ENCODE data around the gene SNRPB2. TPM values are rescaled to one million over a fixed set of nuclear protein-coding genes. Genes with fewer than 3 reads are reported as not detected.

SNRPB2 gene
- total and polyA plus RNA-seq, 9 of the 15 experiments (the other 6 are each of a cell fraction or from before 2014, with no cell fraction given) = 40.0 to 131 (median 89.4) TPM

DNA sequence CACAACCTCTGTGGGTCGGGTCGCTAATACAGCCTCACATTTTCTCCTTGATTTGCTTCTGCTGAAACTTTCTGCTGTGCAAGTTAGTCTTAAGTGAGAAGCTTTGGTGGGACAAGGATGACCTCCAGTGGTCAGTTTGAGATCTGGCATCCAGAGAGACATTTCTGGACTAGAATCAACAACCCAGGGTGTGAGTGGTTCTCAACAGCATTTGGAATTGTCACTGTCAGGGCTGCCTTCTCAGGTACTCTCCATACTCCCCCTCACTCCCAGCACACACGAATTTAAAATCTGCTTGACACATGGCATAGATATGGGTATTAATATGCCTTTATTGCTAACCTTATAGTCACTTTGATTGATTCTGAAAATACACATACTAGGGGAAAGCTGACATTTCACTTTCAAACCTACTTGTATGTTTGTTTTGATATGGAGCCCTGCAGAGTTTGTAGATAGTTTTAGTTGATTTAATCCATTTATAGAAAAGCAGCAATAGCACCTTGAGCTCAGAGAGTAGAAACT is 31.5 kb downstream of the SNRPB2 start:
- no TSS peak for BruUV-seq (replicated peaks)
- 0% methylated on average over 3 of the region's 3 CpGs for WGBS (ENCODE audit: insufficient coverage, low coverage, missing lambda C conversion rate)
- peak; percentile 37 to 61 (median 50) for DNase-seq (ENCODE audit: extremely low read depth in 1 of 4, low spot score in 3 of 4)
- ATAC-seq = peak; percentile 85
- H3K9me3 ChIP-seq (replicated peaks; ENCODE audit: control insufficient read depth, insufficient read depth, low read depth, low read length) = no peaks in the 10 kb centered on the region
- no peak overlapping the region for H3K4me3 ChIP-seq
- peak; percentile 74 for FAIRE-seq
- ChIA-PET POLR2A (no interaction called here), CTCF (ENCODE audit: low intra/inter-chr PET ratio) (interaction anchor here (1.3 kb wide), 1 partner anchor 243 kb away, joined by 3 read pairs; no protein-coding TSS in a partner anchor)
- in situ Hi-C loops (cut with MboI) = loop anchor here (25.0 kb wide), 1 partner anchor 1049 kb away; no protein-coding TSS in a partner anchor
- no peaks in the 10 kb centered on the region for H3K27me3 ChIP-seq (ENCODE audit: control insufficient read depth in 2 of 2, insufficient read depth in 2 of 2, low read length in 2 of 2)
- H3K79me2 ChIP-seq (ENCODE audit: control insufficient read depth, insufficient read depth, low read length) = no peaks in the 10 kb centered on the region
- intact Hi-C loops (cut with micrococcal nuclease) = loop anchor here (2.0 kb wide), 1 partner anchor 61 kb away; no protein-coding TSS in a partner anchor
- H3K9ac ChIP-seq (ENCODE audit: insufficient read depth in 1 of 2, low read depth in 2 of 2, low read length in 2 of 2) = no peak overlapping the region
- no peaks in the 10 kb centered on the region for H3K4me1 ChIP-seq (replicated peaks in 1 of 2; ENCODE audit: control insufficient read depth in 2 of 2, insufficient read depth in 2 of 2, low read length in 2 of 2)
- no peaks in the 10 kb centered on the region for H4K20me1 ChIP-seq (replicated peaks; ENCODE audit: control insufficient read depth, insufficient read depth, low read length)
- no peak overlapping the region for H2AFZ ChIP-seq (ENCODE audit: low read depth, low read length)
- no peak overlapping the region for H3K4me2 ChIP-seq (ENCODE audit: insufficient read depth, low read length)
- H3K9me1 ChIP-seq (ENCODE audit: control insufficient read depth, insufficient read depth, low read length) = no peaks in the 10 kb centered on the region
- no peak overlapping the region for H3K27ac ChIP-seq (ENCODE audit: extremely low read depth, low read depth, low read length)
- H3K36me3 ChIP-seq (ENCODE audit: control insufficient read depth, insufficient read depth, low read length) = no peaks in the 10 kb centered on the region
- TF ChIP-seq ARHGAP35 (IDR thresholded peaks at IDR 0.05; ENCODE audit: partially characterized antibody) = no peak
- TF ChIP-seq BHLHE40 (IDR thresholded peaks at IDR 0.05; ENCODE audit: low read length) = no peak
- no peak for TF ChIP-seq FOXK1 (CRISPR knock-in tag; IDR thresholded peaks at IDR 0.05; ENCODE audit: borderline replicate concordance)
- 0 out of 2 replicates have a peak, but pooled peaks have one; percentile 20 for TF ChIP-seq SMC3 (conservative IDR thresholded peaks at IDR 0.05; ENCODE audit: insufficient read depth, low read depth, low read length)
- TF ChIP-seq, protein P1, sequence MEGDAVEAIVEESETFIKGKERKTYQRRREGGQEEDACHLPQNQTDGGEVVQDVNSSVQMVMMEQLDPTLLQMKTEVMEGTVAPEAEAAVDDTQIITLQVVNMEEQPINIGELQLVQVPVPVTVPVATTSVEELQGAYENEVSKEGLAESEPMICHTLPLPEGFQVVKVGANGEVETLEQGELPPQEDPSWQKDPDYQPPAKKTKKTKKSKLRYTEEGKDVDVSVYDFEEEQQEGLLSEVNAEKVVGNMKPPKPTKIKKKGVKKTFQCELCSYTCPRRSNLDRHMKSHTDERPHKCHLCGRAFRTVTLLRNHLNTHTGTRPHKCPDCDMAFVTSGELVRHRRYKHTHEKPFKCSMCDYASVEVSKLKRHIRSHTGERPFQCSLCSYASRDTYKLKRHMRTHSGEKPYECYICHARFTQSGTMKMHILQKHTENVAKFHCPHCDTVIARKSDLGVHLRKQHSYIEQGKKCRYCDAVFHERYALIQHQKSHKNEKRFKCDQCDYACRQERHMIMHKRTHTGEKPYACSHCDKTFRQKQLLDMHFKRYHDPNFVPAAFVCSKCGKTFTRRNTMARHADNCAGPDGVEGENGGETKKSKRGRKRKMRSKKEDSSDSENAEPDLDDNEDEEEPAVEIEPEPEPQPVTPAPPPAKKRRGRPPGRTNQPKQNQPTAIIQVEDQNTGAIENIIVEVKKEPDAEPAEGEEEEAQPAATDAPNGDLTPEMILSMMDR (IDR thresholded peaks at IDR 0.05 in 2 of 3, conservative IDR thresholded peaks at IDR 0.05 in 1 of 3; ENCODE audit: insufficient read depth in 2 of 3, low read depth in 1 of 3, low read length in 3 of 3) = peak; percentile 55 to 65 (median 58)
- no peak for TF ChIP-seq ZC3H11A (IDR thresholded peaks at IDR 0.05; ENCODE audit: low read depth, low read length)
- TF ChIP-seq, protein P2, sequence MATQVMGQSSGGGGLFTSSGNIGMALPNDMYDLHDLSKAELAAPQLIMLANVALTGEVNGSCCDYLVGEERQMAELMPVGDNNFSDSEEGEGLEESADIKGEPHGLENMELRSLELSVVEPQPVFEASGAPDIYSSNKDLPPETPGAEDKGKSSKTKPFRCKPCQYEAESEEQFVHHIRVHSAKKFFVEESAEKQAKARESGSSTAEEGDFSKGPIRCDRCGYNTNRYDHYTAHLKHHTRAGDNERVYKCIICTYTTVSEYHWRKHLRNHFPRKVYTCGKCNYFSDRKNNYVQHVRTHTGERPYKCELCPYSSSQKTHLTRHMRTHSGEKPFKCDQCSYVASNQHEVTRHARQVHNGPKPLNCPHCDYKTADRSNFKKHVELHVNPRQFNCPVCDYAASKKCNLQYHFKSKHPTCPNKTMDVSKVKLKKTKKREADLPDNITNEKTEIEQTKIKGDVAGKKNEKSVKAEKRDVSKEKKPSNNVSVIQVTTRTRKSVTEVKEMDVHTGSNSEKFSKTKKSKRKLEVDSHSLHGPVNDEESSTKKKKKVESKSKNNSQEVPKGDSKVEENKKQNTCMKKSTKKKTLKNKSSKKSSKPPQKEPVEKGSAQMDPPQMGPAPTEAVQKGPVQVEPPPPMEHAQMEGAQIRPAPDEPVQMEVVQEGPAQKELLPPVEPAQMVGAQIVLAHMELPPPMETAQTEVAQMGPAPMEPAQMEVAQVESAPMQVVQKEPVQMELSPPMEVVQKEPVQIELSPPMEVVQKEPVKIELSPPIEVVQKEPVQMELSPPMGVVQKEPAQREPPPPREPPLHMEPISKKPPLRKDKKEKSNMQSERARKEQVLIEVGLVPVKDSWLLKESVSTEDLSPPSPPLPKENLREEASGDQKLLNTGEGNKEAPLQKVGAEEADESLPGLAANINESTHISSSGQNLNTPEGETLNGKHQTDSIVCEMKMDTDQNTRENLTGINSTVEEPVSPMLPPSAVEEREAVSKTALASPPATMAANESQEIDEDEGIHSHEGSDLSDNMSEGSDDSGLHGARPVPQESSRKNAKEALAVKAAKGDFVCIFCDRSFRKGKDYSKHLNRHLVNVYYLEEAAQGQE (IDR thresholded peaks at IDR 0.05; ENCODE audit: borderline replicate concordance) = peak; percentile 55; the same call in 1 of the 2 replicates
- TF ChIP-seq, protein P2 (CRISPR knock-in tag; IDR thresholded peaks at IDR 0.05; ENCODE audit: low read depth) = no peak
- TF ChIP-seq STAG1 (CRISPR knock-in tag; IDR thresholded peaks at IDR 0.05; ENCODE audit: borderline replicate concordance) = peak; percentile 68; the same call in 1 of the 2 replicates
- TF ChIP-seq RAD21 (CRISPR knock-in tag; conservative IDR thresholded peaks at IDR 0.05 in 1 of 2, IDR thresholded peaks at IDR 0.05 in 1 of 2) = peak; percentile 77 to 80

Data from K562 (cell line).